ENCODE measurements around the gene ARMH3.

- TF ChIP-seq EZH2 (IDR thresholded peaks at IDR 0.05; ENCODE audit: low read length, unreplicated experiment) (no peak), EZH2phosphoT487 (IDR thresholded peaks at IDR 0.05; ENCODE audit: borderline replicate concordance, low read length) (no peak)
- TF ChIP-seq, protein P1, sequence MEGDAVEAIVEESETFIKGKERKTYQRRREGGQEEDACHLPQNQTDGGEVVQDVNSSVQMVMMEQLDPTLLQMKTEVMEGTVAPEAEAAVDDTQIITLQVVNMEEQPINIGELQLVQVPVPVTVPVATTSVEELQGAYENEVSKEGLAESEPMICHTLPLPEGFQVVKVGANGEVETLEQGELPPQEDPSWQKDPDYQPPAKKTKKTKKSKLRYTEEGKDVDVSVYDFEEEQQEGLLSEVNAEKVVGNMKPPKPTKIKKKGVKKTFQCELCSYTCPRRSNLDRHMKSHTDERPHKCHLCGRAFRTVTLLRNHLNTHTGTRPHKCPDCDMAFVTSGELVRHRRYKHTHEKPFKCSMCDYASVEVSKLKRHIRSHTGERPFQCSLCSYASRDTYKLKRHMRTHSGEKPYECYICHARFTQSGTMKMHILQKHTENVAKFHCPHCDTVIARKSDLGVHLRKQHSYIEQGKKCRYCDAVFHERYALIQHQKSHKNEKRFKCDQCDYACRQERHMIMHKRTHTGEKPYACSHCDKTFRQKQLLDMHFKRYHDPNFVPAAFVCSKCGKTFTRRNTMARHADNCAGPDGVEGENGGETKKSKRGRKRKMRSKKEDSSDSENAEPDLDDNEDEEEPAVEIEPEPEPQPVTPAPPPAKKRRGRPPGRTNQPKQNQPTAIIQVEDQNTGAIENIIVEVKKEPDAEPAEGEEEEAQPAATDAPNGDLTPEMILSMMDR (conservative IDR thresholded peaks at IDR 0.05; ENCODE audit: low read depth, low read length) = peak; percentile 38; the same call in 1 of the 2 replicates
Observed at GRCh38 chr10:102064868-102065560, 9.0 kb upstream of the ARMH3 start, which contains the start of gene HPS6.

Data from PC-3 (cell line).